ENCODE results near the gene SNX9. TPM values are rescaled to one million over a fixed set of nuclear protein-coding genes. Genes with fewer than 3 reads are reported as not detected.

The SNX9 gene
- total RNA-seq, 1 experiment from 2014 or later, result 24.8 TPM

GRCh38 chr6:157954150-157955117 lies 131.4 kb downstream of the SNX9 start:
- POLR2A ChIA-PET (ENCODE audit: low non-redundant PET), result no interaction called here
- BruUV-seq (replicated peaks), result no TSS peak

GRCh38 chr6:157955675-157956074 lies 132.6 kb downstream of the SNX9 start:
- Histone ChIP-seq H3K4me3 (ENCODE audit: low read depth, low read length, poor library complexity, severe bottlenecking) (no peak overlapping the region), H3K9me3 (ENCODE audit: low read depth, low read length, poor library complexity, severe bottlenecking) (peaks cover 8% of the 10 kb centered on the region), H3K4me1 (ENCODE audit: insufficient read depth, low read length, poor library complexity, severe bottlenecking) (no peaks in the 10 kb centered on the region), H3K27ac (ENCODE audit: low read depth, low read length, poor library complexity, severe bottlenecking) (no peak overlapping the region), H3K36me3 (ENCODE audit: insufficient read depth, low read length, poor library complexity, severe bottlenecking) (no peaks in the 10 kb centered on the region), H3K27me3 (replicated peaks; ENCODE audit: insufficient read depth, low read depth, low read length, poor library complexity) (no peaks in the 10 kb centered on the region)
- no peak for TF ChIP-seq EZH2 (IDR thresholded peaks at IDR 0.05; ENCODE audit: borderline replicate concordance, low read depth, low read length, poor library complexity, severe bottlenecking)
- no peak for TF ChIP-seq CTCF (conservative IDR thresholded peaks at IDR 0.05; ENCODE audit: low read depth, low read length)
- DNase-seq (ENCODE audit: low spot score), result no peak
- BruUV-seq (replicated peaks), result no TSS peak
- intact Hi-C loops (cut with micrococcal nuclease; ENCODE audit: unreplicated experiment), result no loop called here
- ChIA-PET POLR2A (ENCODE audit: low non-redundant PET) (no interaction called here), CTCF (no interaction called here)

More at GRCh38 chr6:157954150-157955117, 131.4 kb downstream of the SNX9 start:
- peaks cover 16% of the 10 kb centered on the region for H3K9me3 ChIP-seq (ENCODE audit: low read depth, low read length, poor library complexity, severe bottlenecking)
- intact Hi-C loops (cut with micrococcal nuclease; ENCODE audit: unreplicated experiment), result no loop called here
- H3K36me3 ChIP-seq (ENCODE audit: insufficient read depth, low read length, poor library complexity, severe bottlenecking), result no peaks in the 10 kb centered on the region
- peak; percentile 18 for DNase-seq (ENCODE audit: low spot score)
- CTCF ChIA-PET, result no interaction called here
- no peaks in the 10 kb centered on the region for H3K27me3 ChIP-seq (replicated peaks; ENCODE audit: insufficient read depth, low read depth, low read length, poor library complexity)
- H3K4me3 ChIP-seq (ENCODE audit: low read depth, low read length, poor library complexity, severe bottlenecking), result peak overlapping the region; percentile 24
- no peaks in the 10 kb centered on the region for H3K4me1 ChIP-seq (ENCODE audit: insufficient read depth, low read length, poor library complexity, severe bottlenecking)
- no peak overlapping the region for H3K27ac ChIP-seq (ENCODE audit: low read depth, low read length, poor library complexity, severe bottlenecking)
- no peak for TF ChIP-seq EZH2 (IDR thresholded peaks at IDR 0.05; ENCODE audit: borderline replicate concordance, low read depth, low read length, poor library complexity, severe bottlenecking)
- no peak for TF ChIP-seq CTCF (conservative IDR thresholded peaks at IDR 0.05; ENCODE audit: low read depth, low read length)

GRCh38 chr6:157956171-157956730 lies 133.2 kb downstream of the SNX9 start:
- no peak for TF ChIP-seq EZH2 (IDR thresholded peaks at IDR 0.05; ENCODE audit: borderline replicate concordance, low read depth, low read length, poor library complexity, severe bottlenecking)
- TF ChIP-seq CTCF (conservative IDR thresholded peaks at IDR 0.05; ENCODE audit: low read depth, low read length), result no peak
- CTCF ChIA-PET, result no interaction called here
- BruUV-seq (replicated peaks), result no TSS peak
- POLR2A ChIA-PET (ENCODE audit: low non-redundant PET), result no interaction called here
- DNase-seq (ENCODE audit: low spot score), result no peak
- Histone ChIP-seq H3K36me3 (ENCODE audit: insufficient read depth, low read length, poor library complexity, severe bottlenecking) (no peaks in the 10 kb centered on the region), H3K4me3 (ENCODE audit: low read depth, low read length, poor library complexity, severe bottlenecking) (no peak overlapping the region), H3K27me3 (replicated peaks; ENCODE audit: insufficient read depth, low read depth, low read length, poor library complexity) (no peaks in the 10 kb centered on the region), H3K9me3 (ENCODE audit: low read depth, low read length, poor library complexity, severe bottlenecking) (peaks cover 8% of the 10 kb centered on the region), H3K27ac (ENCODE audit: low read depth, low read length, poor library complexity, severe bottlenecking) (no peak overlapping the region), H3K4me1 (ENCODE audit: insufficient read depth, low read length, poor library complexity, severe bottlenecking) (no peaks in the 10 kb centered on the region)
- intact Hi-C loops (cut with micrococcal nuclease; ENCODE audit: unreplicated experiment), result no loop called here
